Liver (tissue), 9 donors: ENCODE results near the gene FBN1. TPM values are rescaled to one million over a fixed set of nuclear protein-coding genes. Genes with fewer than 3 reads are reported as not detected.

ENCODE experiments used
- DNase-seq: peaks from one replicate; pipeline ENCODE4 v3.0.0-alpha.2; 2017; ENCODE audit warnings: low spot score
- H3K27ac ChIP-seq, 2 donors: one replicate each; pipeline ENCODE4 v1.7.0; 2013; ENCODE audit warnings: inconsistent platforms in 2 of 2, low read length in 2 of 2, control low read depth in 1 of 2, low read depth in 1 of 2, mild to moderate bottlenecking in 1 of 2
- H3K27me3 ChIP-seq, 4 donors: one replicate each; pipeline versions ENCODE4 v1.6.1 to v1.7.0; 2013; ENCODE audit warnings: low read length in 3 of 4, inconsistent platforms in 1 of 4, mild to moderate bottlenecking in 1 of 4, moderate library complexity in 1 of 4; ENCODE audit not compliant: control insufficient read depth in 4 of 4, insufficient read depth in 4 of 4
- H3K36me3 ChIP-seq, 4 donors: one replicate each; pipeline versions ENCODE4 v1.6.1 to v1.7.0; 2013; ENCODE audit warnings: low read length in 3 of 4, mild to moderate bottlenecking in 3 of 4, low read depth in 1 of 4, moderate library complexity in 1 of 4; ENCODE audit not compliant: control insufficient read depth in 4 of 4, insufficient read depth in 3 of 4
- H3K4me1 ChIP-seq, 4 donors: one replicate each; pipeline versions ENCODE4 v1.6.1 to v1.7.0; 2013; ENCODE audit warnings: low read length in 3 of 4, mild to moderate bottlenecking in 3 of 4, moderate library complexity in 1 of 4; ENCODE audit not compliant: control insufficient read depth in 4 of 4, insufficient read depth in 4 of 4
- H3K4me3 ChIP-seq, 3 donors: one replicate each; pipeline versions ENCODE4 v1.6.1 to v1.7.0; 2013; ENCODE audit warnings: low read length in 3 of 3, control low read depth in 1 of 3, low read depth in 1 of 3, mild to moderate bottlenecking in 1 of 3
- H3K9ac ChIP-seq, 2 donors: one replicate each; pipeline ENCODE4 v1.7.0; 2013; ENCODE audit warnings: low read length in 2 of 2, mild to moderate bottlenecking in 2 of 2, moderate library complexity in 2 of 2, control low read depth in 1 of 2, low read depth in 1 of 2
- H3K9me3 ChIP-seq, 4 donors: one replicate each; pipeline versions ENCODE4 v1.6.1 to v1.7.0; 2013; ENCODE audit warnings: low read length in 3 of 4; ENCODE audit not compliant: control insufficient read depth in 4 of 4
- EGR1 ChIP-seq, 2 donors: IDR thresholded peaks; 2 replicates each; pipeline ENCODE4 v1.6.1; 2016 to 2018; ENCODE audit warnings: antibody characterized with exemption in 2 of 2, low read depth in 2 of 2
- FOXA1 ChIP-seq: IDR thresholded peaks from 2 replicates; pipeline ENCODE4 v1.6.1; 2016; ENCODE audit warnings: antibody characterized with exemption
- FOXA2 ChIP-seq: IDR thresholded peaks from 2 replicates; pipeline ENCODE4 v1.6.1; 2016; ENCODE audit warnings: antibody characterized with exemption
- GABPA ChIP-seq, 2 donors: IDR thresholded peaks in 1 of 2; conservative IDR thresholded peaks in 1 of 2; 2 replicates each; pipeline ENCODE4 v1.6.1; 2016; ENCODE audit warnings: antibody characterized with exemption in 2 of 2, mild to moderate bottlenecking in 1 of 2, moderate library complexity in 1 of 2
- HNF4A ChIP-seq, 2 donors: conservative IDR thresholded peaks; 2 replicates each; pipeline ENCODE4 v1.6.1; 2016; ENCODE audit warnings: antibody characterized with exemption in 2 of 2, mild to moderate bottlenecking in 2 of 2
- HNF4G ChIP-seq: IDR thresholded peaks from 2 replicates; pipeline ENCODE4 v1.6.1; 2016; ENCODE audit warnings: antibody characterized with exemption
- JUND ChIP-seq, 2 donors: IDR thresholded peaks; 2 replicates each; pipeline ENCODE4 v1.6.1; 2016; ENCODE audit warnings: antibody characterized with exemption in 2 of 2
- NR2F2 ChIP-seq: IDR thresholded peaks from 2 replicates; pipeline ENCODE4 v1.6.1; 2016; ENCODE audit warnings: antibody characterized with exemption
- RAD21 ChIP-seq, 2 donors: IDR thresholded peaks; 2 replicates each; pipeline ENCODE4 v1.6.1; 2016; ENCODE audit warnings: antibody characterized with exemption in 2 of 2, mild to moderate bottlenecking in 2 of 2
- RXRA ChIP-seq, 2 donors: IDR thresholded peaks; 2 replicates each; pipeline ENCODE4 v1.6.1; 2017 to 2018; ENCODE audit warnings: antibody characterized with exemption in 2 of 2, mild to moderate bottlenecking in 1 of 2
- SP1 ChIP-seq: IDR thresholded peaks from 2 replicates; pipeline ENCODE4 v1.6.1; 2018; ENCODE audit warnings: antibody characterized with exemption, mild to moderate bottlenecking
- TAF1 ChIP-seq: conservative IDR thresholded peaks from 2 replicates; pipeline ENCODE4 v1.6.1; 2016; ENCODE audit warnings: antibody characterized with exemption, mild to moderate bottlenecking
- YY1 ChIP-seq: IDR thresholded peaks from 2 replicates; pipeline ENCODE4 v1.6.1; 2016; ENCODE audit warnings: antibody characterized with exemption, mild to moderate bottlenecking
- WGBS: extraction: QIAGEN DNeasy Blood & Tissue Kit; methylation state at CpG from one replicate; pipeline ENCODE4 v1.1.7; 2013; 5-methylcytosine and 5-hydroxymethylcytosine counted together
- polyA plus RNA-seq, 2 donors: library from polyadenylated mRNA; stranded (reverse) in 1 of 2; unstranded in 1 of 2; fragments of 200-250 nt in 1 of 2; fragments of >200 nt in 1 of 2; fragmentation: Nextera tagmentation in 1 of 2; extraction: Ambion mirVana in 1 of 2; gene quantifications; one replicate each; pipeline versions ENCODE4 v1.2.1 to v1.2.3, GENCODE V29; 2013 to 2015
- total RNA-seq, 2 donors: library from RNA; depleted of rRNA; stranded (reverse); fragments of >200 nt; gene quantifications; one replicate each; pipeline ENCODE4 v1.2.3, GENCODE V29; 2014
- TF ChIP-seq, protein P1 (sequence below): IDR thresholded peaks from 2 replicates; pipeline ENCODE4 v1.6.1; 2016; ENCODE audit warnings: antibody characterized with exemption, mild to moderate bottlenecking
- TF ChIP-seq, protein P2 (sequence below): fragments of 150-350 bp; IDR thresholded peaks from 2 replicates; pipeline ENCODE4 v1.5.1; 2017; ENCODE audit warnings: improper control_type of control experiment, low read depth, low read length; ENCODE audit not compliant: missing input control
- TF ChIP-seq, protein P3 (sequence below): IDR thresholded peaks from 2 replicates; pipeline ENCODE4 v1.6.1; 2016; ENCODE audit warnings: antibody characterized with exemption
- TF ChIP-seq, protein P4 (sequence below): IDR thresholded peaks from 2 replicates; pipeline ENCODE4 v1.6.1; 2016; ENCODE audit warnings: antibody characterized with exemption
- TF ChIP-seq, protein P5 (sequence below): IDR thresholded peaks from 2 replicates; pipeline ENCODE4 v1.6.1; 2016; ENCODE audit warnings: antibody characterized with exemption
- donor health status: healthy.
- donor health status: healthy.
- donor health status: healthy.
- donor health status: healthy.
- donor health status: healthy.

The FBN1 gene
- total and polyA plus RNA-seq, 4 donors: 1.3 to 20.1 (median 12.4) TPM

DNA sequence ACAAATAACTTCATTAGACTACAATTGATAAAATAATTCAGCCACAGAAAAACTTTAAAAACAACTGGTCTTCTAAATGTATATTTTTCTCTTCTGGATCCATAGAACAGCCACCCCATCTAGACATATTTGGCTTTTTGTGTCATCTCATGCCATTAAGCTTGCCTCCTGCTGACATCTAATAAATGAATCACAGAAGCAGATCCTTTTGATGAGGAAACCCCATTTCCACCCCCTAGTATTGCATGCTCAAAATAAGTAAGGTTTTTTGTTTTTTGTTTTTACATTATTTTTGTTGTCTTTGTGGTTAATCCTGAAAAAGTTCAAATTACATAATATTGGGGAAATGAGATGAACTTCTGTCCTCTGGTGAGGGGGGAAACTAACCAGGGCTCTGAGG is 219.5 kb downstream of the FBN1 start:
- peaks cover 0 to 2% (median 0%) of the 10 kb centered on the region in 4 donors for H3K36me3 ChIP-seq
- TF ChIP-seq HNF4G (no peak), SP1 (no peak), NR2F2 (no peak), YY1 (no peak), HNF4A (conservative IDR thresholded peaks at IDR 0.05) (no peak), JUND (IDR thresholded peaks at IDR 0.05) (no peak), EGR1 (IDR thresholded peaks at IDR 0.05; ENCODE audit: low read depth in 2 of 2) (no peak), GABPA (IDR thresholded peaks at IDR 0.05 in 1 of 2, conservative IDR thresholded peaks at IDR 0.05 in 1 of 2) (no peak), RXRA (IDR thresholded peaks at IDR 0.05) (no peak), RAD21 (IDR thresholded peaks at IDR 0.05) (no peak), FOXA2 (no peak), FOXA1 (no peak)
- TF ChIP-seq, protein P1, sequence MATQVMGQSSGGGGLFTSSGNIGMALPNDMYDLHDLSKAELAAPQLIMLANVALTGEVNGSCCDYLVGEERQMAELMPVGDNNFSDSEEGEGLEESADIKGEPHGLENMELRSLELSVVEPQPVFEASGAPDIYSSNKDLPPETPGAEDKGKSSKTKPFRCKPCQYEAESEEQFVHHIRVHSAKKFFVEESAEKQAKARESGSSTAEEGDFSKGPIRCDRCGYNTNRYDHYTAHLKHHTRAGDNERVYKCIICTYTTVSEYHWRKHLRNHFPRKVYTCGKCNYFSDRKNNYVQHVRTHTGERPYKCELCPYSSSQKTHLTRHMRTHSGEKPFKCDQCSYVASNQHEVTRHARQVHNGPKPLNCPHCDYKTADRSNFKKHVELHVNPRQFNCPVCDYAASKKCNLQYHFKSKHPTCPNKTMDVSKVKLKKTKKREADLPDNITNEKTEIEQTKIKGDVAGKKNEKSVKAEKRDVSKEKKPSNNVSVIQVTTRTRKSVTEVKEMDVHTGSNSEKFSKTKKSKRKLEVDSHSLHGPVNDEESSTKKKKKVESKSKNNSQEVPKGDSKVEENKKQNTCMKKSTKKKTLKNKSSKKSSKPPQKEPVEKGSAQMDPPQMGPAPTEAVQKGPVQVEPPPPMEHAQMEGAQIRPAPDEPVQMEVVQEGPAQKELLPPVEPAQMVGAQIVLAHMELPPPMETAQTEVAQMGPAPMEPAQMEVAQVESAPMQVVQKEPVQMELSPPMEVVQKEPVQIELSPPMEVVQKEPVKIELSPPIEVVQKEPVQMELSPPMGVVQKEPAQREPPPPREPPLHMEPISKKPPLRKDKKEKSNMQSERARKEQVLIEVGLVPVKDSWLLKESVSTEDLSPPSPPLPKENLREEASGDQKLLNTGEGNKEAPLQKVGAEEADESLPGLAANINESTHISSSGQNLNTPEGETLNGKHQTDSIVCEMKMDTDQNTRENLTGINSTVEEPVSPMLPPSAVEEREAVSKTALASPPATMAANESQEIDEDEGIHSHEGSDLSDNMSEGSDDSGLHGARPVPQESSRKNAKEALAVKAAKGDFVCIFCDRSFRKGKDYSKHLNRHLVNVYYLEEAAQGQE: no peak
- TF ChIP-seq, protein P2, sequence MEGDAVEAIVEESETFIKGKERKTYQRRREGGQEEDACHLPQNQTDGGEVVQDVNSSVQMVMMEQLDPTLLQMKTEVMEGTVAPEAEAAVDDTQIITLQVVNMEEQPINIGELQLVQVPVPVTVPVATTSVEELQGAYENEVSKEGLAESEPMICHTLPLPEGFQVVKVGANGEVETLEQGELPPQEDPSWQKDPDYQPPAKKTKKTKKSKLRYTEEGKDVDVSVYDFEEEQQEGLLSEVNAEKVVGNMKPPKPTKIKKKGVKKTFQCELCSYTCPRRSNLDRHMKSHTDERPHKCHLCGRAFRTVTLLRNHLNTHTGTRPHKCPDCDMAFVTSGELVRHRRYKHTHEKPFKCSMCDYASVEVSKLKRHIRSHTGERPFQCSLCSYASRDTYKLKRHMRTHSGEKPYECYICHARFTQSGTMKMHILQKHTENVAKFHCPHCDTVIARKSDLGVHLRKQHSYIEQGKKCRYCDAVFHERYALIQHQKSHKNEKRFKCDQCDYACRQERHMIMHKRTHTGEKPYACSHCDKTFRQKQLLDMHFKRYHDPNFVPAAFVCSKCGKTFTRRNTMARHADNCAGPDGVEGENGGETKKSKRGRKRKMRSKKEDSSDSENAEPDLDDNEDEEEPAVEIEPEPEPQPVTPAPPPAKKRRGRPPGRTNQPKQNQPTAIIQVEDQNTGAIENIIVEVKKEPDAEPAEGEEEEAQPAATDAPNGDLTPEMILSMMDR: no peak
- TF ChIP-seq, protein P3, sequence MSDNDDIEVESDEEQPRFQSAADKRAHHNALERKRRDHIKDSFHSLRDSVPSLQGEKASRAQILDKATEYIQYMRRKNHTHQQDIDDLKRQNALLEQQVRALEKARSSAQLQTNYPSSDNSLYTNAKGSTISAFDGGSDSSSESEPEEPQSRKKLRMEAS: no peak
- DNase-seq: no peak
- no peak overlapping the region for H3K27ac ChIP-seq
- H3K4me1 ChIP-seq: no peaks in the 10 kb centered on the region
- H3K27me3 ChIP-seq: no peaks in the 10 kb centered on the region
- no peak overlapping the region for H3K4me3 ChIP-seq
- no peak overlapping the region for H3K9ac ChIP-seq
- no peaks in the 10 kb centered on the region for H3K9me3 ChIP-seq

DNA sequence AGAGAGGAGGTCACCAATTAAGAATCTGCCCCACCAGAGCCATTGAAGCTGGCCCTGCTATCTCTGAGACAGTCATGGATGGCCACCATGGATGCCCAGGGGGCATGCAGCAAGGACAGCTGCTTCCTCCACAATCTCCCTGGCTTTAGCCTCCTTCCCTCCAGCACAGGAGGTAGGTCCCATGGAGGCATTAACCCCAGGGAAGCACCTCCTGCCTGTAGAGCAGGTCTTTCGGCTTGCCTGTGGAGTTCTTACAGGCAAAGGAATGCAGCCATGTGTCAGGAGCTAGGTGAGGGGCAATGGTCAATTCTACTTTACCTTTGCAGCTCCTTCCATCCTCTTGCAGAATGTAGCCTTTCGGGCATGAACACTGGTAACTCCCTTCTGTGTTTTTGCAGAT is 220.5 kb downstream of the FBN1 start:
- H3K27ac ChIP-seq: no peak overlapping the region

More for the DNA sequence above, 220.5 kb downstream of the FBN1 start:
- H3K4me3 ChIP-seq: no peak overlapping the region
- H3K9ac ChIP-seq: no peak overlapping the region
- no peak for DNase-seq
- no peaks in the 10 kb centered on the region for H3K4me1 ChIP-seq
- WGBS: 97% methylated on average over 2 of the region's 2 CpGs
- no peaks in the 10 kb centered on the region for H3K9me3 ChIP-seq
- no peaks in the 10 kb centered on the region for H3K27me3 ChIP-seq
- H3K36me3 ChIP-seq: no peaks in the 10 kb centered on the region
- TF ChIP-seq YY1 (no peak), HNF4G (no peak), HNF4A (conservative IDR thresholded peaks at IDR 0.05) (no peak), RAD21 (IDR thresholded peaks at IDR 0.05) (no peak), JUND (IDR thresholded peaks at IDR 0.05) (no peak), RXRA (IDR thresholded peaks at IDR 0.05) (no peak), TAF1 (no peak), EGR1 (IDR thresholded peaks at IDR 0.05; ENCODE audit: low read depth in 2 of 2) (no peak), NR2F2 (no peak), FOXA2 (no peak), GABPA (IDR thresholded peaks at IDR 0.05 in 1 of 2, conservative IDR thresholded peaks at IDR 0.05 in 1 of 2) (no peak), FOXA1 (no peak)
- TF ChIP-seq, protein P3: no peak
- TF ChIP-seq, protein P4, sequence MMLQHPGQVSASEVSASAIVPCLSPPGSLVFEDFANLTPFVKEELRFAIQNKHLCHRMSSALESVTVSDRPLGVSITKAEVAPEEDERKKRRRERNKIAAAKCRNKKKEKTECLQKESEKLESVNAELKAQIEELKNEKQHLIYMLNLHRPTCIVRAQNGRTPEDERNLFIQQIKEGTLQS: no peak
- TF ChIP-seq, protein P1: no peak
- TF ChIP-seq, protein P5, sequence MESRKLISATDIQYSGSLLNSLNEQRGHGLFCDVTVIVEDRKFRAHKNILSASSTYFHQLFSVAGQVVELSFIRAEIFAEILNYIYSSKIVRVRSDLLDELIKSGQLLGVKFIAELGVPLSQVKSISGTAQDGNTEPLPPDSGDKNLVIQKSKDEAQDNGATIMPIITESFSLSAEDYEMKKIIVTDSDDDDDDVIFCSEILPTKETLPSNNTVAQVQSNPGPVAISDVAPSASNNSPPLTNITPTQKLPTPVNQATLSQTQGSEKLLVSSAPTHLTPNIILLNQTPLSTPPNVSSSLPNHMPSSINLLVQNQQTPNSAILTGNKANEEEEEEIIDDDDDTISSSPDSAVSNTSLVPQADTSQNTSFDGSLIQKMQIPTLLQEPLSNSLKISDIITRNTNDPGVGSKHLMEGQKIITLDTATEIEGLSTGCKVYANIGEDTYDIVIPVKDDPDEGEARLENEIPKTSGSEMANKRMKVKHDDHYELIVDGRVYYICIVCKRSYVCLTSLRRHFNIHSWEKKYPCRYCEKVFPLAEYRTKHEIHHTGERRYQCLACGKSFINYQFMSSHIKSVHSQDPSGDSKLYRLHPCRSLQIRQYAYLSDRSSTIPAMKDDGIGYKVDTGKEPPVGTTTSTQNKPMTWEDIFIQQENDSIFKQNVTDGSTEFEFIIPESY: no peak
